ENCODE data around the gene ARMC8. TPM values are rescaled to one million over a fixed set of nuclear protein-coding genes. Genes with fewer than 3 reads are reported as not detected.
A peak's percentile ranks its signal among the peaks of the same experiment; 100 is the strongest.

ARMC8 gene
- total and polyA plus RNA-seq, 10 donors, result 13.7 to 95.0 (median 62.2) TPM

DNA sequence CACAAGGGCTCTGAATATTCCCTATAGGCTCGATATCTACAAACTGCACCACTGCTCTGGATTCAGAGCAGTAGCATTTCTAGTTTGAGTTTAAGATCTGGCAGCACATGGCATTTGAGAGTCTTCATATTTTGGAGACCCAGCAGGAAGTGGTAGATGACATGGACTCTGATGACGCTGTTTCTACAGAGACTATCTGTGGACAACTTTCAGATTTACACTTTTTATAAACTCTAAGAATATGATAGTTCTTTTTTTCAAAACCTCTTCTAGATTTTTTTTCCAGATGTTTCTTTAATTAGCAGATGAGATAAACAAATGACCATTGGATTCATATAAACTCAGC, 35.8 kb downstream of the ARMC8 start:
- TF ChIP-seq, protein P1, sequence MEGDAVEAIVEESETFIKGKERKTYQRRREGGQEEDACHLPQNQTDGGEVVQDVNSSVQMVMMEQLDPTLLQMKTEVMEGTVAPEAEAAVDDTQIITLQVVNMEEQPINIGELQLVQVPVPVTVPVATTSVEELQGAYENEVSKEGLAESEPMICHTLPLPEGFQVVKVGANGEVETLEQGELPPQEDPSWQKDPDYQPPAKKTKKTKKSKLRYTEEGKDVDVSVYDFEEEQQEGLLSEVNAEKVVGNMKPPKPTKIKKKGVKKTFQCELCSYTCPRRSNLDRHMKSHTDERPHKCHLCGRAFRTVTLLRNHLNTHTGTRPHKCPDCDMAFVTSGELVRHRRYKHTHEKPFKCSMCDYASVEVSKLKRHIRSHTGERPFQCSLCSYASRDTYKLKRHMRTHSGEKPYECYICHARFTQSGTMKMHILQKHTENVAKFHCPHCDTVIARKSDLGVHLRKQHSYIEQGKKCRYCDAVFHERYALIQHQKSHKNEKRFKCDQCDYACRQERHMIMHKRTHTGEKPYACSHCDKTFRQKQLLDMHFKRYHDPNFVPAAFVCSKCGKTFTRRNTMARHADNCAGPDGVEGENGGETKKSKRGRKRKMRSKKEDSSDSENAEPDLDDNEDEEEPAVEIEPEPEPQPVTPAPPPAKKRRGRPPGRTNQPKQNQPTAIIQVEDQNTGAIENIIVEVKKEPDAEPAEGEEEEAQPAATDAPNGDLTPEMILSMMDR (IDR thresholded peaks at IDR 0.05 in 8 of 11, conservative IDR thresholded peaks at IDR 0.05 in 3 of 11), result no peak
- TF ChIP-seq POLR2AphosphoS5 (IDR thresholded peaks at IDR 0.05) (no peak), POLR2A (IDR thresholded peaks at IDR 0.05) (no peak)
- peaks cover 2 to 62% (median 41%) of the 10 kb centered on the region in 6 donors for H3K36me3 ChIP-seq
- no peak overlapping the region for H3K4me3 ChIP-seq
- H3K9me3 ChIP-seq, result no peaks in the 10 kb centered on the region
- peak overlapping the region in 7 of 8 donors; percentile 10 to 82 (median 50) for H3K27ac ChIP-seq
- H3K4me1 ChIP-seq, result peaks cover 0 to 48% (median 17%) of the 10 kb centered on the region in 6 donors
- intact Hi-C loops (cut with DNase I; ENCODE audit: low total_unique reads), result no loop called here
- H3K27me3 ChIP-seq (replicated peaks in 1 of 7), result no peaks in the 10 kb centered on the region
- DNase-seq, result no peak
- WGBS, 5 donors, result 58 to 85% (median 78%) methylated on average over 2 of the region's 2 CpGs

DNA sequence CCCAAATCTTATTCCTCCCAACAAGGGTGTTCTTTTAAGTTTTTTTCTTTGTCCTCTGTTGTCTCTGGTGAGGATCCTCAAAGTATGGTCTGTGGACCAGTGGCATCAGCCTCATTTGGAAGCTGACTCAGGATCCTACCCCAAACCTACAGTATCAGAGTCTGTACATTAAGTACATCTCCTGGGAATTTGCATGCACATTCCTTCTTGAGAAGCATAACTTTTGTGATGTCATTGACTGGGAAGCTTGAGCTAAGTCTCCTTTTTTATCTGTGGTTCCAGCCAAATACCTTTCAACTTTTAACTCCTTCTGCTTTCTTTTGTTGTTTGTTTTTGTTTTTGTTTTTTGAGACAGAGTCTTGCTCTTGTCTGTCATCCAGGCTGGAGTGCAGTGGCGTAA, 40.5 kb downstream of the ARMC8 start:
- intact Hi-C loops (cut with DNase I; ENCODE audit: low total_unique reads), result no loop called here
- TF ChIP-seq POLR2AphosphoS5 (IDR thresholded peaks at IDR 0.05) (no peak), POLR2A (IDR thresholded peaks at IDR 0.05) (no peak)
- TF ChIP-seq, protein P1 (IDR thresholded peaks at IDR 0.05 in 8 of 11, conservative IDR thresholded peaks at IDR 0.05 in 3 of 11), result no peak
- WGBS, 5 donors, result 88 to 100% (median 96%) methylated on average over 1 of the region's 1 CpG
- H3K9me3 ChIP-seq, result no peaks in the 10 kb centered on the region
- no peaks in the 10 kb centered on the region for H3K27me3 ChIP-seq (replicated peaks in 1 of 7)
- H3K4me3 ChIP-seq, result no peak overlapping the region
- DNase-seq, result no peak
- H3K36me3 ChIP-seq, result peaks cover 5 to 100% (median 69%) of the 10 kb centered on the region in 6 donors
- no peak overlapping the region for H3K27ac ChIP-seq
- H3K4me1 ChIP-seq, result peaks cover 0 to 8% (median under 1%) of the 10 kb centered on the region in 6 donors

DNA sequence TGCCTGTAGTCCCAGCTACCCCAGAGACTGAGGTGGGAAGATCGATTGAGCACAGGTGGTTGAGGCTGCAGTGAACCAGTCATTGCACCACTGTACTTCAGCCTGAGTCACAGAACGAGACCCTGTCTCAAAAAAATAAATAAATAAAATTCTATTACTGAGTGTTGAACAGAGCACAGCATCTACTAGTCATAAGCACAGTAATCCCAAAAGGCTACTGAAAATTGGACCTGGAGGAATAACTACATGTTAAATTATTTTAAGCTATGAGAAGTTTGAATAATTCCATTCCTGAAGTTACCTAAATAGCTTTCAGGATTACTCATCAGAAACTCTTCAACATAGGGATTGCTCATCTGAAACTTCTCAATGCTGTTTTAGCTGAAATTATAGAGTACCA, 43.4 kb downstream of the ARMC8 start:
- intact Hi-C loops (cut with DNase I; ENCODE audit: low total_unique reads), result no loop called here
- Histone ChIP-seq H3K4me1 (no peaks in the 10 kb centered on the region), H3K4me3 (no peak overlapping the region), H3K27me3 (replicated peaks in 1 of 7) (no peaks in the 10 kb centered on the region), H3K36me3 (peaks cover 6 to 100% (median 60%) of the 10 kb centered on the region in 6 donors), H3K27ac (no peak overlapping the region), H3K9me3 (no peaks in the 10 kb centered on the region)
- no peak for DNase-seq
- 74 to 86% (median 85%) methylated on average over 2 of the region's 2 CpGs for WGBS, 5 donors
- TF ChIP-seq, protein P1 (IDR thresholded peaks at IDR 0.05 in 8 of 11, conservative IDR thresholded peaks at IDR 0.05 in 3 of 11), result no peak
- TF ChIP-seq POLR2AphosphoS5 (IDR thresholded peaks at IDR 0.05), result no peak
- no peak for TF ChIP-seq POLR2A (IDR thresholded peaks at IDR 0.05)

DNA sequence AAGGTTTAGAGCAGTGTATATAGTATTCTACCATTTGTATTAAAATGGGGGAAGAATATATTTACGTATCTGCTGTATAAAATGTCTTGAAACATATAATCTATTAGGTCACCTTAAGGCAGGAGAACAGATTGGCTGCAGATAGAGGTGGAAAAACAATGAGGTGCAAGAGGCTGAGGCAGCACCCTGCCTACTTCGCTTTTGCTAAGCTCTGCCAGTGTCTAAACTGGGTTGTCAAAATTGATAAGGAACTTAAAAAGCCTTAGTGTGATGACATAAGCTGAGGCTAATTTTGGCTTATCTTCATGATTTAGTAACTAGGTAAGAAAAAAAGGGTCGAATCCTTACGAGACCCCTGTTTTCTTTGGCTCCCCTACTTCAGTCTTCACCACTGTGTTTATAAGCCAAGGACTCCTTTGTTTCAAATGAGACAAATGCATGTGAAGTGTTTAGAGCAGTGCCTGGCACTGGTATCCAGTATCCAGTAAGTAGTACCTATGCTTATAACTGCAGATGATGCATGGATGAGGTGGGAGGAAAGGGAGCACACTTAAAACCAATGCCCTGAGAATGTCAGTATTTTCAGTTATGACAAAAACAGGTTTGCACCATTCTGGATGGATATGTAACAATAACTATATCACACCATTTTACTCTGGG, 45.7 kb downstream of the ARMC8 start:
- no peak overlapping the region for H3K4me3 ChIP-seq
- no peak overlapping the region for H3K27ac ChIP-seq
- no peak for DNase-seq
- WGBS, 5 donors, result 96 to 99% (median 97%) methylated on average over 4 of the region's 4 CpGs
- no peaks in the 10 kb centered on the region for H3K27me3 ChIP-seq (replicated peaks in 1 of 7)
- intact Hi-C loops (cut with DNase I; ENCODE audit: low total_unique reads), result no loop called here
- TF ChIP-seq POLR2A (IDR thresholded peaks at IDR 0.05), result no peak
- TF ChIP-seq, protein P1 (IDR thresholded peaks at IDR 0.05 in 8 of 11, conservative IDR thresholded peaks at IDR 0.05 in 3 of 11), result no peak
- TF ChIP-seq POLR2AphosphoS5 (IDR thresholded peaks at IDR 0.05), result no peak
- peaks cover 6 to 100% (median 64%) of the 10 kb centered on the region in 6 donors for H3K36me3 ChIP-seq
- H3K9me3 ChIP-seq, result no peaks in the 10 kb centered on the region
- no peaks in the 10 kb centered on the region for H3K4me1 ChIP-seq

All from spleen (tissue), 11 donors.